ENCODE results near the gene GAGE13. TPM values are rescaled to one million over a fixed set of nuclear protein-coding genes. Genes with fewer than 3 reads are reported as not detected.
"Not testable (repeated sequence)": the region's sequence is repeated elsewhere in the genome, so short reads cannot be mapped to it uniquely, and the experiment has no call there.

The GAGE13 gene
- total and polyA plus RNA-seq, 9 of the 15 experiments (the other 6 are each of a cell fraction or from before 2014, with no cell fraction given), result 31.6 to 506 (median 154) TPM

GRCh38 chrX:49341449-49341848, 10.1 kb downstream of the GAGE13 start (continued):
- TF ChIP-seq ZFX (CRISPR knock-in tag; IDR thresholded peaks at IDR 0.05), result peak; percentile 29; the same call in 1 of the 2 replicates
- 0 out of 2 replicates have a peak, but pooled peaks have one; percentile 30 for TF ChIP-seq ZSCAN32 (CRISPR knock-in tag; IDR thresholded peaks at IDR 0.05)
- 0 out of 2 replicates have a peak, but pooled peaks have one; percentile 86 for TF ChIP-seq NR4A1 (CRISPR knock-in tag; IDR thresholded peaks at IDR 0.05)
- not testable (repeated sequence) for TF ChIP-seq NR4A1 (tag; IDR thresholded peaks at IDR 0.05)
- 0 out of 2 replicates have a peak, but pooled peaks have one; percentile 68 for TF ChIP-seq KDM2B (CRISPR knock-in tag; IDR thresholded peaks at IDR 0.05)
- peak; percentile 72; the same call in 1 of the 2 replicates for TF ChIP-seq CGGBP1 (CRISPR knock-in tag; IDR thresholded peaks at IDR 0.05)

GRCh38 chrX:49344496-49345175, 13.3 kb downstream of the GAGE13 start:
- H3K79me2 ChIP-seq (ENCODE audit: control insufficient read depth, insufficient read depth, low read length); H3K4me2 ChIP-seq (ENCODE audit: insufficient read depth, low read length); FAIRE-seq; ATAC-seq; H3K27ac ChIP-seq (ENCODE audit: extremely low read depth, low read depth, low read length); CTCF ChIA-PET (ENCODE audit: low intra/inter-chr PET ratio); H2AFZ ChIP-seq (ENCODE audit: low read depth, low read length); POLR2A ChIA-PET; H3K4me3 ChIP-seq; H3K36me3 ChIP-seq (ENCODE audit: control insufficient read depth, insufficient read depth, low read length); H3K9me3 ChIP-seq (replicated peaks; ENCODE audit: control insufficient read depth, insufficient read depth, low read depth, low read length); H3K9ac ChIP-seq (ENCODE audit: insufficient read depth in 1 of 2, low read depth in 2 of 2, low read length in 2 of 2); BruUV-seq (replicated peaks); DNase-seq (ENCODE audit: extremely low read depth in 1 of 4, low spot score in 3 of 4); H3K27me3 ChIP-seq (ENCODE audit: control insufficient read depth in 2 of 2, insufficient read depth in 2 of 2, low read length in 2 of 2); intact Hi-C loops (cut with micrococcal nuclease); H3K9me1 ChIP-seq (ENCODE audit: control insufficient read depth, insufficient read depth, low read length); H4K20me1 ChIP-seq (replicated peaks; ENCODE audit: control insufficient read depth, insufficient read depth, low read length); H3K4me1 ChIP-seq (replicated peaks in 1 of 2; ENCODE audit: control insufficient read depth in 2 of 2, insufficient read depth in 2 of 2, low read length in 2 of 2): not testable (repeated sequence)
- in situ Hi-C loops (cut with MboI), result loop anchor here (5.0 to 25.0 kb wide), 2 partner anchors 268 to 393 kb away; no protein-coding TSS in a partner anchor
- WGBS (ENCODE audit: insufficient coverage, low coverage, missing lambda C conversion rate), result 50% methylated on average over 10 of the region's 15 CpGs

GRCh38 chrX:49345402-49345801, 14.0 kb downstream of the GAGE13 start:
- not testable (repeated sequence) for DNase-seq (ENCODE audit: extremely low read depth in 1 of 4, low spot score in 3 of 4)

More at GRCh38 chrX:49345402-49345801, 14.0 kb downstream of the GAGE13 start:
- H3K4me3 ChIP-seq; H3K79me2 ChIP-seq (ENCODE audit: control insufficient read depth, insufficient read depth, low read length); H4K20me1 ChIP-seq (replicated peaks; ENCODE audit: control insufficient read depth, insufficient read depth, low read length); H3K27ac ChIP-seq (ENCODE audit: extremely low read depth, low read depth, low read length); H3K9me1 ChIP-seq (ENCODE audit: control insufficient read depth, insufficient read depth, low read length); intact Hi-C loops (cut with micrococcal nuclease); H3K4me2 ChIP-seq (ENCODE audit: insufficient read depth, low read length); H2AFZ ChIP-seq (ENCODE audit: low read depth, low read length); H3K27me3 ChIP-seq (ENCODE audit: control insufficient read depth in 2 of 2, insufficient read depth in 2 of 2, low read length in 2 of 2); H3K4me1 ChIP-seq (replicated peaks in 1 of 2; ENCODE audit: control insufficient read depth in 2 of 2, insufficient read depth in 2 of 2, low read length in 2 of 2); H3K36me3 ChIP-seq (ENCODE audit: control insufficient read depth, insufficient read depth, low read length); CTCF ChIA-PET (ENCODE audit: low intra/inter-chr PET ratio); ATAC-seq; H3K9ac ChIP-seq (ENCODE audit: insufficient read depth in 1 of 2, low read depth in 2 of 2, low read length in 2 of 2); POLR2A ChIA-PET; H3K9me3 ChIP-seq (replicated peaks; ENCODE audit: control insufficient read depth, insufficient read depth, low read depth, low read length); FAIRE-seq: not testable (repeated sequence)
- 49% methylated on average over 5 of the region's 10 CpGs for WGBS (ENCODE audit: insufficient coverage, low coverage, missing lambda C conversion rate)
- in situ Hi-C loops (cut with MboI), result loop anchor here (5.0 to 25.0 kb wide), 2 partner anchors 267 to 392 kb away; no protein-coding TSS in a partner anchor
- TSS peak; percentile 44 for BruUV-seq (replicated peaks)

All from K562 (cell line).